ENCODE measurements around the gene TRAF3. TPM values are rescaled to one million over a fixed set of nuclear protein-coding genes. Genes with fewer than 3 reads are reported as not detected.

The TRAF3 gene
- total RNA-seq, 1 donor from 2014 or later: 25.9 TPM

- FAIRE-seq: no peak
- H3K27ac Mint-ChIP-seq (ENCODE audit: unreplicated experiment): no peak overlapping the region
- Histone ChIP-seq H3K4me3 (ENCODE audit: insufficient read depth, low read depth, low read length) (no peak overlapping the region), H4K20me1 (ENCODE audit: insufficient read depth, low read length) (peaks cover 5% of the 10 kb centered on the region), H3K79me2 (ENCODE audit: insufficient read depth, low read length) (no peaks in the 10 kb centered on the region), H3K27ac (ENCODE audit: low read depth, low read length) (no peak overlapping the region), H3K9ac (ENCODE audit: low read length) (no peak overlapping the region), H3K36me3 (ENCODE audit: insufficient read depth, low read length) (no peaks in the 10 kb centered on the region), H3K4me1 (ENCODE audit: insufficient read depth, low read length) (no peaks in the 10 kb centered on the region), H3K4me2 (ENCODE audit: low read length) (no peak overlapping the region), H3K27me3 (ENCODE audit: insufficient read depth, low read length) (no peaks in the 10 kb centered on the region), H3K9me3 (ENCODE audit: insufficient read depth, low read depth, low read length) (no peaks in the 10 kb centered on the region), H2AFZ (ENCODE audit: low read depth, low read length) (no peak overlapping the region)
- H3K4me1 Mint-ChIP-seq (ENCODE audit: low read depth, unreplicated experiment): no peaks in the 10 kb centered on the region
- no peaks in the 10 kb centered on the region for H3K9me3 Mint-ChIP-seq (ENCODE audit: unreplicated experiment)
- DNase-seq (ENCODE audit: low read depth): no peak
- TF ChIP-seq CTCF (IDR thresholded peaks at IDR 0.05; ENCODE audit: insufficient read depth, low read depth, low read length): no peak
- no peak for TF ChIP-seq EZH2 (IDR thresholded peaks at IDR 0.05; ENCODE audit: insufficient read depth, low read length)
- peaks cover 10% of the 10 kb centered on the region for H3K36me3 Mint-ChIP-seq (ENCODE audit: low read depth, unreplicated experiment)
- peaks cover 3% of the 10 kb centered on the region for H3K27me3 Mint-ChIP-seq (ENCODE audit: low read depth, unreplicated experiment)
- H3K4me3 Mint-ChIP-seq (ENCODE audit: unreplicated experiment): no peak overlapping the region
These were observed 137.4 kb downstream of the TRAF3 start for GRCh38 chr14:102914474-102915291.

GRCh38 chr14:102915292-102916110, 138.3 kb downstream of the TRAF3 start:
- H3K4me1 Mint-ChIP-seq (ENCODE audit: low read depth, unreplicated experiment): no peaks in the 10 kb centered on the region
- no peaks in the 10 kb centered on the region for H3K9me3 Mint-ChIP-seq (ENCODE audit: unreplicated experiment)
- peaks cover 3% of the 10 kb centered on the region for H3K27me3 Mint-ChIP-seq (ENCODE audit: low read depth, unreplicated experiment)
- FAIRE-seq (no peak), DNase-seq (ENCODE audit: low read depth) (no peak)
- H3K4me3 ChIP-seq (ENCODE audit: insufficient read depth, low read depth, low read length): no peak overlapping the region
- no peaks in the 10 kb centered on the region for H3K79me2 ChIP-seq (ENCODE audit: insufficient read depth, low read length)
- H2AFZ ChIP-seq (ENCODE audit: low read depth, low read length): no peak overlapping the region
- peaks cover 10% of the 10 kb centered on the region for H3K36me3 Mint-ChIP-seq (ENCODE audit: low read depth, unreplicated experiment)
- H3K27me3 ChIP-seq (ENCODE audit: insufficient read depth, low read length): no peaks in the 10 kb centered on the region
- H3K4me1 ChIP-seq (ENCODE audit: insufficient read depth, low read length): no peaks in the 10 kb centered on the region
- H3K4me2 ChIP-seq (ENCODE audit: low read length): no peak overlapping the region
- no peaks in the 10 kb centered on the region for H3K36me3 ChIP-seq (ENCODE audit: insufficient read depth, low read length)
- H3K27ac Mint-ChIP-seq (ENCODE audit: unreplicated experiment): no peak overlapping the region
- peaks cover 5% of the 10 kb centered on the region for H3K9me3 ChIP-seq (ENCODE audit: insufficient read depth, low read depth, low read length)
- TF ChIP-seq EZH2 (IDR thresholded peaks at IDR 0.05; ENCODE audit: insufficient read depth, low read length): no peak
- TF ChIP-seq CTCF (IDR thresholded peaks at IDR 0.05; ENCODE audit: insufficient read depth, low read depth, low read length): no peak
- no peak overlapping the region for H3K4me3 Mint-ChIP-seq (ENCODE audit: unreplicated experiment)
- H3K27ac ChIP-seq (ENCODE audit: low read depth, low read length): no peak overlapping the region
- no peak overlapping the region for H3K9ac ChIP-seq (ENCODE audit: low read length)
- H4K20me1 ChIP-seq (ENCODE audit: insufficient read depth, low read length): peaks cover 3% of the 10 kb centered on the region

All from astrocyte (in vitro differentiated cells and primary cell).